AG04450 (cell line): Measurements from ENCODE around the gene PREB. TPM values are rescaled to one million over a fixed set of nuclear protein-coding genes. Genes with fewer than 3 reads are reported as not detected.

Source experiments
- CTCF ChIA-PET: fragments of 300-600, 350-600 bp; formaldehyde crosslinking; extraction: SDS; loops from one replicate; lab custom pipeline; 2022; ENCODE audit warnings: antibody characterized with exemption, inconsistent platforms; lab: Charles Lee
- POLR2A ChIA-PET: fragments of 350-600 bp; formaldehyde crosslinking; extraction: SDS; loops from one replicate; lab custom pipeline; 2021; ENCODE audit warnings: antibody characterized with exemption, inconsistent platforms; lab: Yijun Ruan, JAX
- DNase-seq: peaks from one replicate; pipeline ENCODE4 v3.0.0-alpha.2; 2011; ENCODE audit warnings: low read depth, low spot score
- H3K27ac ChIP-seq: one replicate; pipeline ENCODE4 v1.5.1; 2012; ENCODE audit warnings: low read depth, low read length, control low read depth
- H3K27me3 ChIP-seq: one replicate; pipeline ENCODE4 v1.6.0; 2012; ENCODE audit warnings: low read length; ENCODE audit not compliant: control insufficient read depth, insufficient read depth
- H3K4me3 ChIP-seq: 2 replicates; pipeline ENCODE4 v1.5.1; 2011; ENCODE audit warnings: mild to moderate bottlenecking, low read depth, low read length, control low read depth
- H3K9me3 ChIP-seq: 2 replicates; pipeline ENCODE4 v1.5.1; 2012; ENCODE audit warnings: low read length; ENCODE audit not compliant: control insufficient read depth, insufficient read depth
- polyA plus RNA-seq: library from polyadenylated mRNA; depleted of rRNA; stranded (reverse); fragments of >200 nt; gene quantifications from 2 replicates; pipeline ENCODE4 v1.2.3, GENCODE V29; 2011
- TF ChIP-seq, protein P1 (sequence below): IDR thresholded peaks from 2 replicates; pipeline ENCODE4 v1.5.1; 2011; ENCODE audit warnings: low read depth, low read length, control low read depth, inconsistent platforms

The PREB gene
- polyA plus RNA-seq, 1 experiment, result 44.9 TPM

DNA sequence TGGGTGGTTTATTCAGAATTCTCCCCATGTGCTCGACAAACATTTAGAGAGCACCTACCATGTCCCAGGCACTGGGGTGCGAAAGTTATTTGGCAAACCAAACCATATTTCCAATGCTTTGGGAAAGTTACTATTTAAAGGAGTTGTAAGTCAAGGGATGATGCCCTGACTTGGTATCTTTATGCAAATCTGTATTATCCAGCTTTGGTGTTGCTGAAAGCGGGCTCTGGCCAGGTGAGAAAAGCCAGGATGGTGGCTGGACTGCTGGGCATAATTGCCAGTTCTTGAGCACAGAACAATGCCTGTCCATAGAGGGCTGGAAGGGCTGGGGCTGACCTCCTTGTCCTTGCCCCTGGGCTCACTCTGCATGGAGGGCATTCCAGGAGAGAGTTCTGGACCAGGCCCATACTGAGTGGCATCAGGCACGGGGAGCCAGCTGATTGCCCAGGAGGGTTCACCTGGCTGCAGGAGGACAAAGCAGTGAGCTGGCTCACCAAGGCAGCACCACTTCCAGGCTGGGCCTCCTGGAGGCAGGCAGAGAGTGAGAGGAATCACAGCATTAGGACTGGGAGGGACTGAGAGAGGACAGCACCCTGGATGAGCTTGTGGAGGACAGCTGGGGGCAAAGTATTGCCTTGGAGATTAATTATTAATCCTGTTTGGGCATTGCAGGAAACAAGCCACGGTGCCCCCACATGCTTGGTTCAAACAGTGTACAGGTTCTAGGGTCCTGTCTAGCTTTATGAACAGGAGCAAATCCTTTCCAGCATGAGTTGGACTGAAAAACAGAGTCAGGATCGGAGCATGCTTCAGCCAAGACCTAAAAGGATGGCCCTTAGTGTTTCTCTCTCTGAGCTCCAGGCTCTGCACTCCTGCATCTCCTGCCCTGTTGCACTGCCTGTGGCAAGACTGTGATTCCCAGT lies 40.7 kb downstream of the PREB start:
- TF ChIP-seq, protein P1, sequence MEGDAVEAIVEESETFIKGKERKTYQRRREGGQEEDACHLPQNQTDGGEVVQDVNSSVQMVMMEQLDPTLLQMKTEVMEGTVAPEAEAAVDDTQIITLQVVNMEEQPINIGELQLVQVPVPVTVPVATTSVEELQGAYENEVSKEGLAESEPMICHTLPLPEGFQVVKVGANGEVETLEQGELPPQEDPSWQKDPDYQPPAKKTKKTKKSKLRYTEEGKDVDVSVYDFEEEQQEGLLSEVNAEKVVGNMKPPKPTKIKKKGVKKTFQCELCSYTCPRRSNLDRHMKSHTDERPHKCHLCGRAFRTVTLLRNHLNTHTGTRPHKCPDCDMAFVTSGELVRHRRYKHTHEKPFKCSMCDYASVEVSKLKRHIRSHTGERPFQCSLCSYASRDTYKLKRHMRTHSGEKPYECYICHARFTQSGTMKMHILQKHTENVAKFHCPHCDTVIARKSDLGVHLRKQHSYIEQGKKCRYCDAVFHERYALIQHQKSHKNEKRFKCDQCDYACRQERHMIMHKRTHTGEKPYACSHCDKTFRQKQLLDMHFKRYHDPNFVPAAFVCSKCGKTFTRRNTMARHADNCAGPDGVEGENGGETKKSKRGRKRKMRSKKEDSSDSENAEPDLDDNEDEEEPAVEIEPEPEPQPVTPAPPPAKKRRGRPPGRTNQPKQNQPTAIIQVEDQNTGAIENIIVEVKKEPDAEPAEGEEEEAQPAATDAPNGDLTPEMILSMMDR, result no peak
- no peaks in the 10 kb centered on the region for H3K27me3 ChIP-seq
- ChIA-PET POLR2A (no interaction called here), CTCF (no interaction called here)
- H3K27ac ChIP-seq, result no peak overlapping the region
- H3K4me3 ChIP-seq, result no peak overlapping the region
- no peaks in the 10 kb centered on the region for H3K9me3 ChIP-seq
- no peak for DNase-seq

DNA sequence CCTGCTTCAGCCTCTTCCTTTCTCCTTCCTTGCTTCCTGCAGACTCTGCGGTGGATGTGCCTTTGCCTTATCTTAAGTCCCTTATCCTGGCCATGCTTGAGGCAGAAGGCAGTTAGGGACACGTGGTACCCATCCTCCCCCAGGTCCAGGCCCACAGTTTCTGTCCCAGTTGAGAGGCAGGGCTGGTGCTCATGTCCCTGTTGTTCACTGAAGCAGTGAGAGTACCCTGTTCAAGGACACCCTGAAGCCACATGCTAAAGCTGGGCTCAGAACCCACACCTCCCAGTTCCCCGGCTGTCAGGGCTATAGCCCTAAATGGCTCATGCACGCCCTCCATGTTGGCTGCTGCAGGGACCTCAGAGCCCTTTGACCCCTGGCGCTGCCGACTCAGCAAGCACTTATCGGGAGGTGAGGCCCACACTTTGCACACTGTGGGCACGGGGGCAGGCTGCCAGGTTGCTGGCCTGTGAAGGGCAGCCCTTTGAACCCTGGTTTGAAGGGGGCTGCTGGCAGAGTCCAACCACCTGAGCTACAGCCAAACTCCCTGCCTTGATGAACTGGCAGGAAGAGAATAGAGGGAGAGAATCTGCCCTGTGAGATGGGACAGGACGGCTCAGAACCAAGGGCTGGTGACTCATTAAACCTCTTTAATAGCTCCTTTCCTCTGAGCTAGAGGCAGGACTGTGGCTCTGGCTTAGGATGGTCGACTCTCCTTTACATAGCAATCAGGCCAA lies 41.6 kb downstream of the PREB start:
- Histone ChIP-seq H3K9me3 (no peaks in the 10 kb centered on the region), H3K27ac (no peak overlapping the region), H3K27me3 (no peaks in the 10 kb centered on the region), H3K4me3 (no peak overlapping the region)
- POLR2A ChIA-PET, result no interaction called here
- no peak for DNase-seq
- CTCF ChIA-PET, result no interaction called here
- TF ChIP-seq, protein P1, result no peak

DNA sequence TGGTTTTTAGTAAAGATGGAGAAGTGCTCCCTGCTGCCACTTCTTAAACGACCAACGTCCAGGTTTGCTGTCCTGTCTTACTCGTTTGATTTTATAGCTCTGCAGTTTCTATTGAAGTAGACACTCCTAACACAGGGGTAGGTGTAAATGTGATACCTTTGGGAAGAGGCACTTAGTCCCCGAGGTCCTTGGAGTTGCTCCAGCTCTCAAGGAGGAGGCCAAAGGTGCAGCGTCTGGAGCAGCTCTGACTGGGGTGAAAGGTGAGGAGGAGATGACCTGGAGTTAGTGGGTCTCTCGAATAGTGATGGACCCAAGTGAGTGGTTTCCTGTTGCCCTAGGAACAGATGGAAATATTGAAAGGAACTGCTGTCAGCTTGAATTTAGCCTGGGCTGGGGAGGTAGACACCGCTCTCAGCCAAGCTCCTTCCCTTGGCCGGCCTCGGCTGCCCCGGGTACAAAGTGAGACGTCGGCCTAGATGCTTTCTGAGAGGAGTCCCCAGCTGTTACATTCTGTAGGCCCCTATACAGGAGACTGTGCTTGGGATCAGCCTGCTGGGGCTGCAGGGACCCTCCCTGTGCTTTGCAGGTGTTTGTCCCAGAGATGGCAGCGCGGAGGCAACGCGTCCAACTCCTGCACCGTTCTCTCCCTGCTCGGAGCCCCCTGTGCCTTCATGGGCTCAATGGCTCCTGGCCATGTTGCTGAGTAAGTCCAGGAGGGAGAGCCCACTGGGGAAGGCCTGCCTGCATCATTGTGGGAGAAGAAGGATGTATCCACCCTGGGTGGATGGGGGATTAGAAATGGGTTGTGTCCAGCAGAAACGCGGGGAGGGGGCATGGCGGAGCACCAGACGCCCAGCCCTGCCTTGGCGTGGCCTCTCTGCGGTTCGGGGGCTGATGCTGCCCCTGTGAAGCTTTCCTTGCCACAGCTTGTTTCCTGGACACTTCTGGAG lies 42.4 kb downstream of the PREB start:
- CTCF ChIA-PET, result no interaction called here
- TF ChIP-seq, protein P1, result no peak
- H3K27ac ChIP-seq, result no peak overlapping the region
- POLR2A ChIA-PET, result no interaction called here
- no peak for DNase-seq
- no peaks in the 10 kb centered on the region for H3K9me3 ChIP-seq
- no peak overlapping the region for H3K4me3 ChIP-seq
- no peaks in the 10 kb centered on the region for H3K27me3 ChIP-seq

DNA sequence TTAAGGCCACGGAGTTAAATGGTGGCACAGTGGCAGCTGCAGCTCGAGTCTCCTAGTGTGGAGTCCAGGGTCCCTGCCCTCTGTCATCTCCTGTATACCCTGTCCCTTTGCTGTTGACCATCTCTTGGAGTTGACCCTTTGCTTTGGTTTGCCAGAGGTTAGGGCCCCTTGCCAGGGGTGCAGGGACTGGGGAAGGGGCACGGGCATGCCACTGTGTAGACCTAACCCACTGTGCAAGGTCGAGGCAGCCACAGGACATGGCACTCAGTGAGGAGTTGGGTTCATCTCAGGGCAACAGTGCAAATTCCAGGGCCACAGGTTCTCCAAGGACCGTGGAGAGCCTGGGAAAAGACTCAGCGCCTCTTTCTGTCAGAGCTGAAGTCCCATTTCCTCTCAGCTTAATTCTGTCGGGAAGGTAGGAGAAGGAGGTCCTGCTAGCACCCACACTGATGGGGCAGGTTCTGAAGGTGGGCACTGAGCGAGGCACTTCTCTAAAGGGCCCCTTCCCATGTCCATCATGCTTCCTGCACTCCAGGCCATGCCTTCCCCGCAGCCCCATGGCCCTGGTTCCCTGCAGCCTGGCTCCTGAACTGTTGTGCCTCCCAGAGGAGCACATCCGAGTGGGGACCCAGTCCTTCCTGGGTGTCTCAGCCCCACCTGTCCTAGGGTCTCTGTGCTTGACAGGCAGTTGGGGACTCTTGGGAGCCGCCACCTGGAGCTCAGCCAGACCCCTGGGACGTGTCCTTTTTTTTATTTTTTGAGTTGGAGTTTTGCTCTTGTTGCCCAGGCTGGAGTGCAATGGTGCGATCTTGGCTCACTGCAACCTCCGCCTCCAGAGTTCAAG lies 45.1 kb downstream of the PREB start:
- POLR2A ChIA-PET, result interaction anchor here (0.9 to 1.4 kb wide), 3 partner anchors 18 to 24 kb away, joined by 3 to 5 read pairs (median 3); partner anchors contain the start of gene OST4
- H3K4me3 ChIP-seq, result no peak overlapping the region
- no peak overlapping the region for H3K27ac ChIP-seq
- CTCF ChIA-PET, result interaction anchor here (0.6 to 1.0 kb wide), 4 partner anchors 44 to 662 kb away, joined by 3 to 10 read pairs (median 3); no protein-coding TSS in a partner anchor
- DNase-seq, result no peak
- TF ChIP-seq, protein P1, result no peak
- H3K9me3 ChIP-seq, result no peaks in the 10 kb centered on the region
- H3K27me3 ChIP-seq, result no peaks in the 10 kb centered on the region
